Tibial nerve (tissue), 4 donors: Measurements from ENCODE around the gene KATNBL1. TPM values are rescaled to one million over a fixed set of nuclear protein-coding genes. Genes with fewer than 3 reads are reported as not detected.
"Not testable (repeated sequence)": the region's sequence is repeated elsewhere in the genome, so short reads cannot be mapped to it uniquely, and the experiment has no call there.

ENCODE experiments used
- DNase-seq, 2 donors: peaks; one replicate each; pipeline ENCODE4 v3.0.0-alpha.2; 2019; ENCODE audit warnings: low spot score in 2 of 2
- H3K27ac ChIP-seq, 4 donors: fragments of 200-600 bp; sonication (generic) in 3 of 4; one replicate each; pipeline ENCODE4 v1.5.1; 2017 to 2019; ENCODE audit warnings: mild to moderate bottlenecking in 1 of 4
- H3K27me3 ChIP-seq, 2 donors: fragments of 200-600 bp; sonication (generic) in 1 of 2; one replicate each; pipeline versions ENCODE4 v1.5.1 to v1.6.0; 2017 to 2019
- H3K36me3 ChIP-seq, 3 donors: fragments of 200-600 bp; sonication (generic); one replicate each; pipeline ENCODE4 v1.5.1; 2018 to 2019
- H3K4me1 ChIP-seq, 4 donors: fragments of 200-600 bp; sonication (generic) in 3 of 4; one replicate each; pipeline ENCODE4 v1.5.1; 2017 to 2019
- H3K4me3 ChIP-seq, 4 donors: fragments of 200-600 bp; sonication (generic) in 3 of 4; one replicate each; pipeline ENCODE4 v1.5.1; 2017 to 2019; ENCODE audit warnings: mild to moderate bottlenecking in 1 of 4, moderate library complexity in 1 of 4
- H3K9me3 ChIP-seq, 4 donors: fragments of 200-600 bp; sonication (generic) in 3 of 4; one replicate each; pipeline ENCODE4 v1.5.1; 2017 to 2019
- EP300 ChIP-seq, 2 donors: sonication (generic); formaldehyde crosslinking; IDR thresholded peaks; one replicate each; pipeline ENCODE4 v1.6.1; 2017; ENCODE audit warnings: antibody characterized with exemption in 2 of 2, mild to moderate bottlenecking in 1 of 2
- POLR2A ChIP-seq, 2 donors: fragments of 450-650 bp; IDR thresholded peaks; one replicate each; pipeline ENCODE4 v1.6.1; 2017; ENCODE audit warnings: antibody characterized with exemption in 2 of 2, mild to moderate bottlenecking in 2 of 2, moderate library complexity in 2 of 2
- WGBS, 2 donors: methylation state at CpG; one replicate each; pipeline ENCODE4 v1.1.5; 2018; 5-methylcytosine and 5-hydroxymethylcytosine counted together
- total RNA-seq, 4 donors: library from RNA; depleted of rRNA; stranded (reverse); fragments of >200 nt; gene quantifications; one replicate each; pipeline ENCODE4 v1.1.0, GENCODE V29; 2016
- TF ChIP-seq, protein P1 (sequence below), 5 experiments: fragments of 200-600 bp in 3 of 5; fragments of 450-650 bp in 2 of 5; sonication (generic) in 3 of 5; IDR thresholded peaks; one replicate each; pipeline ENCODE4 v1.5.1; 2016 to 2019; ENCODE audit warnings: antibody characterized with exemption in 5 of 5, mild to moderate bottlenecking in 3 of 5, moderate library complexity in 2 of 5

KATNBL1 gene
- total RNA-seq, 4 donors from 2014 or later: 81.4 to 104 (median 87.8) TPM

DNA sequence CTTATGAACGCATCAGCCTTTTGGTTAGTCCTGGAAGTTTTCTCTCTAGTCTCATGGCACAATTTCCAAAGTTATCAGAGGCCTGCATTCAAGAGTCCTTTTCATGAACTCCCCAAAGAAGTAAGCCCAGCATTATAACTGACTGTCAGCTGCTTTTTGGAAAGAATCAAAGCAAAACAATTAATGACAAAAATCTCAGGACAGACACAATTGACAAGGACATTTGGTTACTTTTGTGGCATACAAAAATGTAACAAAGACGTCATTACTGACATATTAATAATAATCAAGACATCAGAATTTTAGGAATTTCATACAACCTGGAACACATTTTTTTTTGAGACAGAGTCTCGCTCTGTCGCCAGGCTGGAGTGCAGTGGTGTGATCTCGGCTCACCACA is 21.2 kb downstream of the KATNBL1 start:
- DNase-seq: no peak
- H3K27ac ChIP-seq: no peak overlapping the region
- no peaks in the 10 kb centered on the region for H3K27me3 ChIP-seq
- peaks cover 0 to 15% (median 0%) of the 10 kb centered on the region in 3 donors for H3K36me3 ChIP-seq
- H3K9me3 ChIP-seq: no peaks in the 10 kb centered on the region
- no peak overlapping the region for H3K4me3 ChIP-seq
- no peak for TF ChIP-seq POLR2A (IDR thresholded peaks at IDR 0.05)
- WGBS, 2 donors: 58 to 64% methylated on average over 5 of the region's 5 CpGs
- peaks cover 0 to 19% (median 0%) of the 10 kb centered on the region in 4 donors for H3K4me1 ChIP-seq

DNA sequence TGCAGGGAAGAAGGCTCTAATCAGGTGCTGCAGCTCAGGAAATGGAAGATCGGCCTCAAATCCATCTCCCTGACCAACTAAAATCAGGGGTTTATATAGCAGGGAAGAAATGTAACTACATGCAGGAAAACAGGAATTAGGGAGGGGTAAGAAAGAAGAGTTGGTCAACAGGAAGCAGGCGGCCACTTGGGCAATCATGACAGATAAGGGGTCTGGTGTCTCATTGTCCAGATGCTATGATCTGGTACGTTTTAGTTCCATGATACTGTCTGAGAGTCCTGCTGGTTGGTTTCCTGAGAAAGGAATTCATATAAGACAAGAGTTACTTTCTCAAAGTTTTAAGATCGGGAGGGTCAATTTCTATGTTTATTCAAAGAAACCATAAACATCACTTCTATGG is 24.2 kb downstream of the KATNBL1 start:
- TF ChIP-seq EP300 (IDR thresholded peaks at IDR 0.05) (no peak), POLR2A (IDR thresholded peaks at IDR 0.05) (no peak)
- TF ChIP-seq, protein P1, sequence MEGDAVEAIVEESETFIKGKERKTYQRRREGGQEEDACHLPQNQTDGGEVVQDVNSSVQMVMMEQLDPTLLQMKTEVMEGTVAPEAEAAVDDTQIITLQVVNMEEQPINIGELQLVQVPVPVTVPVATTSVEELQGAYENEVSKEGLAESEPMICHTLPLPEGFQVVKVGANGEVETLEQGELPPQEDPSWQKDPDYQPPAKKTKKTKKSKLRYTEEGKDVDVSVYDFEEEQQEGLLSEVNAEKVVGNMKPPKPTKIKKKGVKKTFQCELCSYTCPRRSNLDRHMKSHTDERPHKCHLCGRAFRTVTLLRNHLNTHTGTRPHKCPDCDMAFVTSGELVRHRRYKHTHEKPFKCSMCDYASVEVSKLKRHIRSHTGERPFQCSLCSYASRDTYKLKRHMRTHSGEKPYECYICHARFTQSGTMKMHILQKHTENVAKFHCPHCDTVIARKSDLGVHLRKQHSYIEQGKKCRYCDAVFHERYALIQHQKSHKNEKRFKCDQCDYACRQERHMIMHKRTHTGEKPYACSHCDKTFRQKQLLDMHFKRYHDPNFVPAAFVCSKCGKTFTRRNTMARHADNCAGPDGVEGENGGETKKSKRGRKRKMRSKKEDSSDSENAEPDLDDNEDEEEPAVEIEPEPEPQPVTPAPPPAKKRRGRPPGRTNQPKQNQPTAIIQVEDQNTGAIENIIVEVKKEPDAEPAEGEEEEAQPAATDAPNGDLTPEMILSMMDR (IDR thresholded peaks at IDR 0.05): no peak
- Histone ChIP-seq H3K36me3 (peaks cover 0 to 15% (median 0%) of the 10 kb centered on the region in 3 donors), H3K27me3 (no peaks in the 10 kb centered on the region), H3K4me3 (no peak overlapping the region), H3K4me1 (peaks cover 0 to 28% (median 0%) of the 10 kb centered on the region in 4 donors), H3K27ac (no peak overlapping the region), H3K9me3 (no peaks in the 10 kb centered on the region)
- no peak for DNase-seq
- 88 to 93% methylated on average over 4 of the region's 4 CpGs for WGBS, 2 donors

DNA sequence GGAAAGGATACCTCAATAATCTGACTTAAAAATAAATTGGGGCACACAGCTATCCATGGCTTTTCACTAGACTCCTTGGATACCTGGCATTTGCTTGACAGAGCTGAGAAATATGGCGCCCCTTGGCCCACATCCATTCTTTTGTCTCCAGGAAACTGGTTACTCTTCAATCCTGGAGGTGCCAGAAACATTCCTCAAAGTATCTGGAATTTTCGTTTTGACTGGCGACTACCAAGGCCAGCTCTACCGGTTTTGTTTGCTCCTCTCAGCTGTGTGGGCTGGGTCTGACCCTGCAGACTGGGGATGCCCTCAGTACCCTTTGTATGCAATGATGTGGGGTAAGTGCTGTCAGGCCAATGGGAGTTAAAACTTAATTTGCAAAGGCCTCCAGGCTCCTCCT is 27.0 kb downstream of the KATNBL1 start:
- Histone ChIP-seq H3K4me1 (peaks cover 0 to 24% (median 0%) of the 10 kb centered on the region in 4 donors), H3K36me3 (peaks cover 0 to 15% (median 0%) of the 10 kb centered on the region in 3 donors), H3K9me3 (no peaks in the 10 kb centered on the region), H3K27me3 (no peaks in the 10 kb centered on the region), H3K4me3 (no peak overlapping the region), H3K27ac (no peak overlapping the region)
- DNase-seq: no peak
- 46 to 58% methylated on average over 4 of the region's 4 CpGs for WGBS, 2 donors
- TF ChIP-seq, protein P1 (IDR thresholded peaks at IDR 0.05): no peak
- TF ChIP-seq EP300 (IDR thresholded peaks at IDR 0.05): no peak
- TF ChIP-seq POLR2A (IDR thresholded peaks at IDR 0.05): no peak

DNA sequence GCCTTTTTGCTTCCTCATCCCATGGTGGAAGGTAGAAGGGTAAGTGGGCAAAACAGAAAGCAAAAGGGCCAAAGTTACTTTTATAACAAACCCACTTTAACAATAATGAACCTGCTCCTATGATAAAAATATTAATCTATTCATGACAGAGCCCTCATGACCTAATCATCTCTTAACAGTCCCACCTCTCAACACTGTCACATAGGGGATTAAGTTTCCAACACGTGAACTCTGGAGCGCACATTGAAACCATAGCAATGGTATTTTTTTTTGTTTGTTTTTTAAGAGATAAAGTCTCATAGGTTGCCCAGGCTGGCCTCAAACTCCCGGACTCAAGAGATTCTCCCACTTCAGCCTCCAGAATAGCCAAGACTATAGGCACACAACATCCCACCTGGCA is 30.7 kb downstream of the KATNBL1 start:
- H3K27me3 ChIP-seq: no peaks in the 10 kb centered on the region
- peaks cover 0 to 15% (median 0%) of the 10 kb centered on the region in 4 donors for H3K4me1 ChIP-seq
- TF ChIP-seq EP300 (IDR thresholded peaks at IDR 0.05): no peak
- DNase-seq: no peak
- WGBS, 2 donors: 92 to 93% methylated on average over 3 of the region's 3 CpGs
- H3K4me3 ChIP-seq: no peak overlapping the region
- peaks cover 0 to 6% (median 0%) of the 10 kb centered on the region in 3 donors for H3K36me3 ChIP-seq
- H3K27ac ChIP-seq: no peak overlapping the region
- peaks cover 0 to 8% (median 3%) of the 10 kb centered on the region in 4 donors for H3K9me3 ChIP-seq

DNA sequence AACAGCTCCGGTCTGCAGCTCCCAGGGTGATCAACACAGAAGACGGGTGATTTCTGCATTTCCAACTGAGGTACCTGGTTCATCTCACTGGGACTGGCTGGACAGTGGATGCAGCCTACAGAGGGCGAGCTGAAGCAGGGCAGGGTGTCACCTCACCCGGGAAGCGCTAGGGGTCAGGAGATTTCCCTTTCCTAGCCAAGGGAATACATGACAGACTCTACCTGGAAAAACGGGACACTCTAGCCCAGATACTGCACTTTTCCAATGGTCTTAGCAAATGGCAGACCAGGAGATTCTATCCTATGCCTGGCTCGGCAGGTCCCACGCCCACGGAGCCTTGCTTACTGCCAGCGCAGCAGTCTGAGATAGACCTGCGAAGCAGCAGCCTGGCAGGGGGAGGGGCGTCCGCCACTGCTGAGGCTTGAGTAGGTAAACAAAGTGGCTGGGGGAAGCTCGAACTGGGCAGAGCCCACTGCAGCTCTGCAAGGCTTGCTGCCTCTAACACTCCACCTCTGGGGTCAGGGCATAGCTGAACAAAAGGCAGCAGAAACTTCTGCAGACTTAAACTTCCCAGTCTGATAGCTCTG is 43.8 kb downstream of the KATNBL1 start:
- not testable (repeated sequence) for H3K27ac ChIP-seq, DNase-seq, H3K4me3 ChIP-seq, H3K4me1 ChIP-seq, H3K27me3 ChIP-seq
- 92 to 93% methylated on average over 14 of the region's 14 CpGs for WGBS, 2 donors
- Histone ChIP-seq H3K9me3 (peaks cover 0 to 10% (median 2%) of the 10 kb centered on the region in 4 donors), H3K36me3 (peaks cover 0 to 20% (median 5%) of the 10 kb centered on the region in 3 donors)

DNA sequence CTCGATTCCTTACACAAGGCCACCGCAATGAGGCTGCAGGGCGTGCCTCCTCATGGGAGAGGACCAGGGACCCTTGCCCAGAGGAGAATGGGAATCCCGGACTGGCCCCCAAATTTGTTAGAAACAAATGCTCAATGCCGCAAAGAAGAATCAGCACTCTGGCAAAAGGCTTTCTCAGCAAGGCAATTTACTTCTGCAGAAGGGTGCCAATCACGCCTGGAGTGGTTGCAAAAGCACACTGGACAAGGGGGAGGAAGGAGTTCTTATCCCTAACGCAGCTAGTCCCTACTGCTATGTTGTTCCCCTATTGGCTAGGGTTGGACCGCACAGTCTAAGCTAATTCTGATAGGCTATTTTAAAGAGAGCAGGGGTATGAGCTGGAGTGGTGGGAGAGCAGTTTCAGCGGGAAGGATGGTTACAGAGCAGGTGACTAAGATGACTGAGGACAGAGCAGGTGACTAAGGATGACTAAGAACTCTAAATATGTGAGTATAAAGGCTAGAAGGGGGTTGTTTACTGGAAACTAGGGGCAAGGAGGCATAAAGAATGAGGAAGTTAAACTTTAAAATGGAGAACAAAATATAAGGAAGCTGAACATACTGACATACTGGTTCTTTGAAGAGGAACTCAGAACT is 48.5 kb downstream of the KATNBL1 start:
- Histone ChIP-seq H3K27me3 (no peaks in the 10 kb centered on the region), H3K9me3 (peaks cover 0 to 13% (median 2%) of the 10 kb centered on the region in 4 donors), H3K36me3 (peaks cover 0 to 55% (median 7%) of the 10 kb centered on the region in 3 donors), H3K4me1 (no peaks in the 10 kb centered on the region), H3K4me3 (no peak overlapping the region), H3K27ac (no peak overlapping the region)
- DNase-seq: no peak
- 94% methylated on average over 9 of the region's 9 CpGs for WGBS, 2 donors
- no peak for TF ChIP-seq POLR2A (IDR thresholded peaks at IDR 0.05)
- TF ChIP-seq EP300 (IDR thresholded peaks at IDR 0.05): no peak
- TF ChIP-seq, protein P1 (IDR thresholded peaks at IDR 0.05): no peak
